Type B pancreatic cell (in vitro differentiated cells): ENCODE results near the gene LRTM2. TPM values are rescaled to one million over a fixed set of nuclear protein-coding genes. Genes with fewer than 3 reads are reported as not detected.

Experiments
- DNase-seq: peaks from one replicate; pipeline ENCODE4 v3.0.0; 2021; ENCODE audit warnings: mixed read lengths; ENCODE audit not compliant: unreplicated experiment; ENCODE audit errors: extremely low spot score
- H3K27ac Mint-ChIP-seq: 2 replicates; pipeline ENCODE4 v1.8.0; 2021; ENCODE audit warnings: mild to moderate bottlenecking, mixed read lengths
- H3K27me3 Mint-ChIP-seq: 2 replicates; pipeline ENCODE4 v1.8.0; 2021; ENCODE audit warnings: mixed read lengths
- H3K36me3 Mint-ChIP-seq: 2 replicates; pipeline ENCODE4 v1.8.0; 2021; ENCODE audit warnings: mixed read lengths
- H3K4me1 Mint-ChIP-seq: one replicate; pipeline ENCODE4 v1.8.0; 2021; ENCODE audit warnings: mixed read lengths; ENCODE audit not compliant: unreplicated experiment
- H3K4me3 Mint-ChIP-seq: 2 replicates; pipeline ENCODE4 v1.8.0; 2021; ENCODE audit warnings: mild to moderate bottlenecking, mixed read lengths
- H3K9me3 Mint-ChIP-seq: 2 replicates; pipeline ENCODE4 v1.8.0; 2021; ENCODE audit warnings: mixed read lengths
- total RNA-seq: library from RNA; stranded (reverse); gene quantifications from 2 replicates; pipeline ENCODE4 v1.2.1, GENCODE V29; 2021; ENCODE audit warnings: low replicate concordance
- TF ChIP-seq, protein P1 (sequence below): fragments of 200-600 bp; sonication (generic); conservative IDR thresholded peaks from 2 replicates; pipeline ENCODE4 v1.5.0; 2021; ENCODE audit warnings: antibody characterized with exemption, mild to moderate bottlenecking

The LRTM2 gene
- total RNA-seq, 1 donor from 2014 or later, result 0.12 TPM

GRCh38 chr12:1791104-1791841, 29.1 kb upstream of the LRTM2 start:
- H3K4me3 Mint-ChIP-seq, result no peak overlapping the region
- H3K27ac Mint-ChIP-seq, result peak overlapping the region; percentile 26
- peaks cover 18% of the 10 kb centered on the region for H3K36me3 Mint-ChIP-seq
- H3K4me1 Mint-ChIP-seq, result peaks cover 10% of the 10 kb centered on the region
- TF ChIP-seq, protein P1, sequence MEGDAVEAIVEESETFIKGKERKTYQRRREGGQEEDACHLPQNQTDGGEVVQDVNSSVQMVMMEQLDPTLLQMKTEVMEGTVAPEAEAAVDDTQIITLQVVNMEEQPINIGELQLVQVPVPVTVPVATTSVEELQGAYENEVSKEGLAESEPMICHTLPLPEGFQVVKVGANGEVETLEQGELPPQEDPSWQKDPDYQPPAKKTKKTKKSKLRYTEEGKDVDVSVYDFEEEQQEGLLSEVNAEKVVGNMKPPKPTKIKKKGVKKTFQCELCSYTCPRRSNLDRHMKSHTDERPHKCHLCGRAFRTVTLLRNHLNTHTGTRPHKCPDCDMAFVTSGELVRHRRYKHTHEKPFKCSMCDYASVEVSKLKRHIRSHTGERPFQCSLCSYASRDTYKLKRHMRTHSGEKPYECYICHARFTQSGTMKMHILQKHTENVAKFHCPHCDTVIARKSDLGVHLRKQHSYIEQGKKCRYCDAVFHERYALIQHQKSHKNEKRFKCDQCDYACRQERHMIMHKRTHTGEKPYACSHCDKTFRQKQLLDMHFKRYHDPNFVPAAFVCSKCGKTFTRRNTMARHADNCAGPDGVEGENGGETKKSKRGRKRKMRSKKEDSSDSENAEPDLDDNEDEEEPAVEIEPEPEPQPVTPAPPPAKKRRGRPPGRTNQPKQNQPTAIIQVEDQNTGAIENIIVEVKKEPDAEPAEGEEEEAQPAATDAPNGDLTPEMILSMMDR, result peak; percentile 88
- peaks cover 16% of the 10 kb centered on the region for H3K27me3 Mint-ChIP-seq
- no peak for DNase-seq
- no peaks in the 10 kb centered on the region for H3K9me3 Mint-ChIP-seq

GRCh38 chr12:1792406-1792805, 28.0 kb upstream of the LRTM2 start:
- H3K4me3 Mint-ChIP-seq, result no peak overlapping the region
- TF ChIP-seq, protein P1, result no peak
- H3K27ac Mint-ChIP-seq, result no peak overlapping the region
- H3K36me3 Mint-ChIP-seq, result peaks cover 9% of the 10 kb centered on the region
- H3K9me3 Mint-ChIP-seq, result no peaks in the 10 kb centered on the region
- no peak for DNase-seq
- H3K4me1 Mint-ChIP-seq, result peaks cover 10% of the 10 kb centered on the region
- peaks cover 16% of the 10 kb centered on the region for H3K27me3 Mint-ChIP-seq

DNA sequence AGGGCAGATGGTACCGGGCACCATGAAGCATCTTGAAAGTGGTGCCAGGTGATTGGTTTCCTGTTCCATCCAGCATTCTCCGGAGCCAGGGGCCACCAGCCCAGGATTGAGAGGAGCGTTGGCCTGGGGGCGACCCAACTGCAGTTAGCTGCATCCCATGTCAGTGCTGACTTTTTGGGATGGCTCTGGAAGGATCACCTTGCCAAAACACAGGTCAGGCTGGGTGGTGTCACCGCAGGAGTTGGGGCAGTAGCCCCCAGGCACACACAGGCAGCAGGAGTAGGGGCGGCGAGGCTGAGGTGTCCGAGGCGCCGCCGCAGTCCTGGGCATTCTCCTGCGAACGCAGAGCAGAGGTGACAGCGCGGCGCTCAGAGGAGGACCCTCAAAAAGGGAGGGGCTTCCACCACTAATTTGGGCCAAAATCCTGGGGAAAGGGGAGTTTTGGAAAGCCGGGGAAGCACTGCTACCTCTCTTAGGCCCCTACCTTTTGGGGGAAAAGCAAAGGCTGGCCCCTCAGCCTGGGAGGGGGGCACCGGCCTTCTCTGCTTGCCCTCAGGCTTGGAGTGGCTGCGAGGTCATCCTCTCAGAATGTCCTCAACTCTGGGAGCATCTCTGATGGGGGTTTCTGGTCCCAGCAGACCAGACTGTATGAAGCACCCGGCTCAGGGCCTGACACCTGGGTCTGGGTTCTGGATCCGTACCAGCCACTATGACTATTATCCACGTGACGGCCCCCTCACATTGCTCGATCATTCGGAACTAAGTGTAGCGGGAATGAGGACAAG, 26.7 kb upstream of the LRTM2 start:
- DNase-seq, result no peak
- Mint-ChIP-seq H3K4me1 (peaks cover 10% of the 10 kb centered on the region), H3K36me3 (peaks cover 4% of the 10 kb centered on the region), H3K9me3 (no peaks in the 10 kb centered on the region), H3K4me3 (no peak overlapping the region), H3K27me3 (peaks cover 18% of the 10 kb centered on the region), H3K27ac (no peak overlapping the region)
- TF ChIP-seq, protein P1, result no peak

- H3K4me1 Mint-ChIP-seq, result peaks cover 10% of the 10 kb centered on the region
- no peak for DNase-seq
- H3K9me3 Mint-ChIP-seq, result no peaks in the 10 kb centered on the region
- no peak overlapping the region for H3K4me3 Mint-ChIP-seq
- TF ChIP-seq, protein P1, result no peak
- no peak overlapping the region for H3K27ac Mint-ChIP-seq
- H3K36me3 Mint-ChIP-seq, result no peaks in the 10 kb centered on the region
- peaks cover 23% of the 10 kb centered on the region for H3K27me3 Mint-ChIP-seq
These were observed 25.8 kb upstream of the LRTM2 start for GRCh38 chr12:1794440-1795090.

- peaks cover 25% of the 10 kb centered on the region for H3K27me3 Mint-ChIP-seq
- no peaks in the 10 kb centered on the region for H3K9me3 Mint-ChIP-seq
- H3K36me3 Mint-ChIP-seq, result no peaks in the 10 kb centered on the region
- H3K27ac Mint-ChIP-seq, result peak overlapping the region; percentile 67
- no peak for DNase-seq
- H3K4me1 Mint-ChIP-seq, result peaks cover 10% of the 10 kb centered on the region
- peak overlapping the region; percentile 82 for H3K4me3 Mint-ChIP-seq
- TF ChIP-seq, protein P1, result no peak
These were observed 25.1 kb upstream of the LRTM2 start for GRCh38 chr12:1795221-1795784.
